Measurements from ENCODE around the gene TSPAN16.

DNA sequence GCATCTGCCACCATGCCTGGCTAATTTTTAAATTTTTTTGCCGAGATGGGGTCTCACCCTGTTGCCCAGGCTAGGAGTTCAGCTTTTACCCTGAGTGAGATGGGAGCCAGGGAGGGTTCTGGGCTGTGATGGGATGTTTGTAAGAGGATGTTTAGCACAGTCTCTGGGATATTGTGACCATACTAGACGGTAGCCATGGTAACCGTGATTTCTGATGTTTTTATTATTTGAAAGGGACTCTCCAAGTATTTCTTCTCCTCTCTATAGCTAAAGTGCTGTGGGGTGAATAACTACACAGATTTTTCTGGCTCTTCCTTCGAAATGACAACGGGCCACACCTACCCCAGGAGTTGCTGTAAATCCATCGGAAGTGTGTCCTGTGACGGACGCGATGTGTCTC is 10.4 kb downstream of the TSPAN16 start:
- TF ChIP-seq, protein P1, sequence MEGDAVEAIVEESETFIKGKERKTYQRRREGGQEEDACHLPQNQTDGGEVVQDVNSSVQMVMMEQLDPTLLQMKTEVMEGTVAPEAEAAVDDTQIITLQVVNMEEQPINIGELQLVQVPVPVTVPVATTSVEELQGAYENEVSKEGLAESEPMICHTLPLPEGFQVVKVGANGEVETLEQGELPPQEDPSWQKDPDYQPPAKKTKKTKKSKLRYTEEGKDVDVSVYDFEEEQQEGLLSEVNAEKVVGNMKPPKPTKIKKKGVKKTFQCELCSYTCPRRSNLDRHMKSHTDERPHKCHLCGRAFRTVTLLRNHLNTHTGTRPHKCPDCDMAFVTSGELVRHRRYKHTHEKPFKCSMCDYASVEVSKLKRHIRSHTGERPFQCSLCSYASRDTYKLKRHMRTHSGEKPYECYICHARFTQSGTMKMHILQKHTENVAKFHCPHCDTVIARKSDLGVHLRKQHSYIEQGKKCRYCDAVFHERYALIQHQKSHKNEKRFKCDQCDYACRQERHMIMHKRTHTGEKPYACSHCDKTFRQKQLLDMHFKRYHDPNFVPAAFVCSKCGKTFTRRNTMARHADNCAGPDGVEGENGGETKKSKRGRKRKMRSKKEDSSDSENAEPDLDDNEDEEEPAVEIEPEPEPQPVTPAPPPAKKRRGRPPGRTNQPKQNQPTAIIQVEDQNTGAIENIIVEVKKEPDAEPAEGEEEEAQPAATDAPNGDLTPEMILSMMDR (IDR thresholded peaks at IDR 0.05) = no peak
- TF ChIP-seq POLR2A (IDR thresholded peaks at IDR 0.05) (no peak), POLR2AphosphoS5 (IDR thresholded peaks at IDR 0.05) (no peak)

Measured in breast epithelium (tissue), 3 donors.